IMR-90 (cell line): ENCODE data around the gene GBP7. TPM values are rescaled to one million over a fixed set of nuclear protein-coding genes. Genes with fewer than 3 reads are reported as not detected.

Source experiments
- ATAC-seq: fragments of 200-7000 bp; cut with Tn5 transposase; 2 replicates; pipeline ENCODE4 v1.9.1; 2020; ENCODE audit warnings: low read depth, mild to moderate bottlenecking, moderate library complexity
- BruUV-seq: library from RNA; stranded (reverse); fragments of 400-500 nt; replicated peaks from 2 replicates; lab custom pipeline; 2021; lab: Mats Ljungman, UMichigan
- CTCF ChIA-PET: fragments of 300-600 bp; formaldehyde crosslinking; extraction: SDS; loops from one replicate; lab custom pipeline; 2021; ENCODE audit warnings: antibody characterized with exemption; lab: Yijun Ruan, JAX
- POLR2A ChIA-PET: fragments of 300-600 bp; sonication (Branson Sonifier 250); formaldehyde crosslinking; loops from one replicate; lab custom pipeline; 2022; ENCODE audit warnings: antibody characterized with exemption; ENCODE audit not compliant: unreplicated experiment; lab: Charles Lee
- DNase-seq: peaks from one replicate; pipeline ENCODE4 v3.0.0; 2013
- H2AFZ ChIP-seq: replicated peaks from 2 replicates; pipeline ENCODE3; 2013; ENCODE audit warnings: low read length, mild to moderate bottlenecking; ENCODE audit not compliant: poor library complexity
- H2AK5ac ChIP-seq: 2 replicates; pipeline ENCODE4 v1.6.1; 2013; ENCODE audit warnings: low read depth, low read length, inconsistent platforms
- H2AK9ac ChIP-seq: replicated peaks from 2 replicates; pipeline ENCODE3; 2013; ENCODE audit warnings: mild to moderate bottlenecking, low read depth, low read length, moderate library complexity; ENCODE audit not compliant: poor library complexity
- H2BK120ac ChIP-seq: 2 replicates; pipeline ENCODE4 v1.6.1; 2013; ENCODE audit warnings: low read depth, low read length, inconsistent platforms
- H2BK15ac ChIP-seq: 3 replicates; pipeline ENCODE4 v1.6.1; 2013; ENCODE audit warnings: low read depth, low read length, inconsistent platforms
- H2BK20ac ChIP-seq: 2 replicates; pipeline ENCODE4 v1.6.1; 2013; ENCODE audit warnings: low read depth, mild to moderate bottlenecking, inconsistent platforms, low read length, moderate library complexity
- H2BK5ac ChIP-seq: 2 replicates; pipeline ENCODE4 v1.6.1; 2013; ENCODE audit warnings: mild to moderate bottlenecking, low read depth, low read length, inconsistent platforms; ENCODE audit not compliant: poor library complexity, severe bottlenecking
- H3K14ac ChIP-seq: replicated peaks from 2 replicates; pipeline ENCODE4 v1.6.1; 2013; ENCODE audit warnings: low read depth, low read length, inconsistent platforms
- H3K18ac ChIP-seq: 2 replicates; pipeline ENCODE4 v1.6.1; 2013; ENCODE audit warnings: low read depth, low read length, control low read depth
- H3K23ac ChIP-seq: 2 replicates; pipeline ENCODE4 v1.6.1; 2013; ENCODE audit warnings: low read depth, low read length, inconsistent platforms
- H3K27ac ChIP-seq: 2 replicates; pipeline ENCODE4 v1.5.1; 2013; ENCODE audit warnings: mild to moderate bottlenecking, control low read depth, low read length; ENCODE audit not compliant: insufficient read depth
- H3K27me3 ChIP-seq: 2 replicates; pipeline ENCODE4 v1.6.1; 2013; ENCODE audit warnings: low read length; ENCODE audit not compliant: control insufficient read depth, insufficient read depth
- H3K36me3 ChIP-seq: 2 replicates; pipeline ENCODE4 v1.6.1; 2013; ENCODE audit warnings: low read length, mixed read lengths; ENCODE audit not compliant: control insufficient read depth, insufficient read depth
- H3K4ac ChIP-seq: 2 replicates; pipeline ENCODE4 v1.6.1; 2013; ENCODE audit warnings: low read depth, low read length, inconsistent platforms
- H3K4me1 ChIP-seq: 2 replicates; pipeline ENCODE4 v1.6.1; 2013; ENCODE audit warnings: low read length, mixed read lengths; ENCODE audit not compliant: control insufficient read depth, insufficient read depth
- H3K4me2 ChIP-seq: 2 replicates; pipeline ENCODE4 v1.6.1; 2013; ENCODE audit warnings: low read depth, mild to moderate bottlenecking, control low read depth, low read length, moderate library complexity
- H3K4me3 ChIP-seq: 2 replicates; pipeline ENCODE4 v1.5.1; 2013; ENCODE audit warnings: low read depth, mild to moderate bottlenecking, control low read depth, low read length, moderate library complexity; ENCODE audit not compliant: insufficient read depth
- H3K56ac ChIP-seq: 2 replicates; pipeline ENCODE4 v1.6.1; 2013; ENCODE audit warnings: low read length, inconsistent platforms; ENCODE audit not compliant: insufficient read depth; ENCODE audit errors: extremely low read depth
- H3K79me1 ChIP-seq, 2 experiments: 2 replicates each; pipeline ENCODE4 v1.6.1; 2013; ENCODE audit warnings: low read length in 2 of 2, inconsistent platforms in 1 of 2, low read depth in 1 of 2
- H3K9ac ChIP-seq: 2 replicates; pipeline ENCODE4 v1.6.1; 2013; ENCODE audit warnings: low read depth, low read length, control low read depth
- H3K9me1 ChIP-seq: 2 replicates; pipeline ENCODE4 v1.6.1; 2013; ENCODE audit warnings: low read length, inconsistent platforms; ENCODE audit not compliant: insufficient read depth
- H3K9me3 ChIP-seq: 2 replicates; pipeline ENCODE4 v1.6.1; 2013; ENCODE audit warnings: low read length; ENCODE audit not compliant: control insufficient read depth, insufficient read depth
- H4K20me1 ChIP-seq: 2 replicates; pipeline ENCODE4 v1.6.1; 2013; ENCODE audit warnings: low read length, inconsistent platforms; ENCODE audit not compliant: insufficient read depth
- H4K5ac ChIP-seq: 2 replicates; pipeline ENCODE4 v1.6.1; 2013; ENCODE audit warnings: mild to moderate bottlenecking, low read depth, low read length, control low read depth
- H4K8ac ChIP-seq, 2 experiments: 2 replicates each; pipeline ENCODE4 v1.6.1; 2013; ENCODE audit warnings: low read depth in 2 of 2, low read length in 2 of 2, control low read depth in 1 of 2, inconsistent platforms in 1 of 2
- H4K91ac ChIP-seq: 2 replicates; pipeline ENCODE4 v1.6.1; 2013; ENCODE audit warnings: low read depth, low read length, inconsistent platforms; ENCODE audit not compliant: insufficient read depth
- CEBPB ChIP-seq: IDR thresholded peaks from 2 replicates; pipeline ENCODE4 v1.6.1; 2012; ENCODE audit warnings: low read depth, low read length, improper control_type of control experiment
- CTCF ChIP-seq: conservative IDR thresholded peaks from 2 replicates; pipeline ENCODE4 v1.5.1; 2012; ENCODE audit warnings: mild to moderate bottlenecking, low read depth, low read length, improper control_type of control experiment
- FOS ChIP-seq: fragments of 150-350 bp; IDR thresholded peaks from 2 replicates; pipeline ENCODE4 v1.6.1; 2016; ENCODE audit warnings: low read depth, low read length
- MAZ ChIP-seq: IDR thresholded peaks from 2 replicates; pipeline ENCODE4 v1.6.1; 2012; ENCODE audit warnings: low read depth, mild to moderate bottlenecking, low read length, improper control_type of control experiment, moderate library complexity, borderline replicate concordance
- MXI1 ChIP-seq: IDR thresholded peaks from 2 replicates; pipeline ENCODE4 v1.6.1; 2012; ENCODE audit warnings: low read depth, mild to moderate bottlenecking, low read length, moderate library complexity, borderline replicate concordance
- NFE2L2 ChIP-seq: fragments of 150-350 bp; IDR thresholded peaks from 2 replicates; pipeline ENCODE4 v1.6.1; 2016; ENCODE audit warnings: low read depth, mild to moderate bottlenecking, low read length
- RCOR1 ChIP-seq: IDR thresholded peaks from 2 replicates; pipeline ENCODE4 v1.6.1; 2012; ENCODE audit warnings: mild to moderate bottlenecking, low read length, improper control_type of control experiment; ENCODE audit not compliant: insufficient replicate concordance
- SMC3 ChIP-seq: fragments of 150-350 bp; IDR thresholded peaks from 2 replicates; pipeline ENCODE4 v1.6.1; 2016; ENCODE audit warnings: low read depth, mild to moderate bottlenecking, antibody characterized with exemption, low read length, moderate library complexity
- USF2 ChIP-seq: fragments of 150-350 bp; IDR thresholded peaks from 2 replicates; pipeline ENCODE4 v1.6.1; 2017; ENCODE audit warnings: mild to moderate bottlenecking, antibody characterized with exemption, low read length, low read depth
- WGBS, 2 experiments: methylation state at CpG; one replicate each; pipeline versions ENCODE4 v1.1.5 to v1.1.7; 2013; ENCODE audit warnings: missing lambda C conversion rate in 2 of 2; ENCODE audit not compliant: insufficient read length in 1 of 2; ENCODE audit errors: extremely low coverage in 2 of 2; 5-methylcytosine and 5-hydroxymethylcytosine counted together
- dilution Hi-C: fragments of 300-500 bp; cut with HindIII; formaldehyde crosslinking; loops from one replicate; pipeline ENCODE4 v1.14.3; 2018; ENCODE audit warnings: low sequenced_read_pairs; ENCODE audit not compliant: unreplicated experiment
- in situ Hi-C: fragments of 300-500 bp; cut with MboI; formaldehyde crosslinking; loops from 3 replicates; pipeline ENCODE4 v1.14.3; 2019; ENCODE audit warnings: low sequenced_read_pairs, inconsistent platforms, mixed read lengths
- intact Hi-C: fragments of 100-400 bp; cut with micrococcal nuclease; formaldehyde crosslinking; loops from 2 replicates; pipeline ENCODE4 v1.10.0; 2022
- polyA plus RNA-seq, 3 experiments: library from polyadenylated mRNA; depleted of rRNA; stranded (reverse); fragments of >200 nt; gene quantifications; 2 replicates each; pipeline ENCODE4 v1.2.3, GENCODE V29; 2012; ENCODE audit warnings: low replicate concordance in 1 of 3
- total RNA-seq: library from RNA; depleted of rRNA; stranded (reverse); fragments of >200 nt; gene quantifications from 2 replicates; pipeline ENCODE4 v1.2.3, GENCODE V29; 2012

GBP7 gene
- total and polyA plus RNA-seq, 2 of the 4 experiments (the other 2 are of a cell fraction) = not detected

- no peak overlapping the region for H3K27ac ChIP-seq
- dilution Hi-C loops = no loop called here
- POLR2A ChIA-PET = no interaction called here
- H2AK5ac ChIP-seq = no peak overlapping the region
- H3K4ac ChIP-seq = no peak overlapping the region
- no peak overlapping the region for H4K8ac ChIP-seq
- H3K18ac ChIP-seq = no peak overlapping the region
- H3K9ac ChIP-seq = no peak overlapping the region
- no peaks in the 10 kb centered on the region for H3K36me3 ChIP-seq
- no peaks in the 10 kb centered on the region for H4K20me1 ChIP-seq
- no peak overlapping the region for H3K14ac ChIP-seq
- ATAC-seq (no peak), DNase-seq (no peak)
- 0 out of 2 replicates have a peak, but pooled peaks cover 1% of the 10 kb centered on the region for H3K27me3 ChIP-seq
- no peaks in the 10 kb centered on the region for H3K4me1 ChIP-seq
- H2AK9ac ChIP-seq = no peak overlapping the region
- H2BK15ac ChIP-seq = no peak overlapping the region
- H3K79me1 ChIP-seq = no peaks in the 10 kb centered on the region
- H3K23ac ChIP-seq = no peak overlapping the region
- H3K56ac ChIP-seq = no peak overlapping the region
- no peak overlapping the region for H4K91ac ChIP-seq
- in situ Hi-C loops = no loop called here
- intact Hi-C loops = loop anchor here (5.0 kb wide), 1 partner anchor 91 kb away; no protein-coding TSS in a partner anchor
- CTCF ChIA-PET = interaction anchor here (0.7 kb wide), 1 partner anchor 270 kb away, joined by 3 read pairs; no protein-coding TSS in a partner anchor
- H2BK5ac ChIP-seq = no peak overlapping the region
- no peaks in the 10 kb centered on the region for H3K9me3 ChIP-seq
- no peak overlapping the region for H2BK120ac ChIP-seq
- H4K5ac ChIP-seq = no peak overlapping the region
- no peak overlapping the region for H3K4me2 ChIP-seq
- no peak overlapping the region for H2BK20ac ChIP-seq
- TF ChIP-seq FOS (no peak), MXI1 (no peak), SMC3 (no peak), MAZ (no peak), RCOR1 (no peak), NFE2L2 (no peak), CEBPB (no peak), USF2 (no peak), CTCF (no peak)
- BruUV-seq = no TSS peak
- no peak overlapping the region for H2AFZ ChIP-seq
- H3K4me3 ChIP-seq = no peak overlapping the region
- H3K9me1 ChIP-seq = no peaks in the 10 kb centered on the region
- 72% methylated on average over 4 of the region's 10 CpGs; no CpG with 5 or more reads in 1 of the 2 experiments for WGBS, 2 experiments
These were observed 87.2 kb downstream of the GBP7 start for GRCh38 chr1:89088572-89088971.
